HepG2 (cell line): ENCODE results near the gene LGALS1. TPM values are rescaled to one million over a fixed set of nuclear protein-coding genes. Genes with fewer than 3 reads are reported as not detected.
A peak's percentile ranks its signal among the peaks of the same experiment; 100 is the strongest.

Experiments used
- CREB1 ChIP-seq, 2 experiments: fragments of 450-650 bp in 1 of 2; IDR thresholded peaks; 2 replicates each; pipeline ENCODE4 v1.6.1; 2016 to 2017; ENCODE audit warnings: control low read depth in 1 of 2, mild to moderate bottlenecking in 1 of 2, missing compliant biosample characterization in 1 of 2, missing genetic modification characterization in 1 of 2
- ELF3 ChIP-seq: IDR thresholded peaks from 2 replicates; pipeline ENCODE4 v1.6.1; 2016; ENCODE audit warnings: missing genetic modification reagents, missing compliant biosample characterization
- FIP1L1 ChIP-seq: fragments of 200-400 bp; formaldehyde crosslinking; IDR thresholded peaks from 2 replicates; pipeline ENCODE4 v1.6.1; 2018; ENCODE audit warnings: low read depth, mild to moderate bottlenecking, low read length, moderate library complexity, borderline replicate concordance; ENCODE audit not compliant: insufficient read depth
- FLYWCH1 ChIP-seq: sonication (generic); formaldehyde crosslinking; IDR thresholded peaks from 2 replicates; pipeline ENCODE4 v1.8.1; 2023; ENCODE audit warnings: mild to moderate bottlenecking, missing genetic modification reagents
- HDAC2 ChIP-seq: sonication (generic); formaldehyde crosslinking; IDR thresholded peaks from 2 replicates; pipeline ENCODE4 v1.4.0; 2020; ENCODE audit warnings: missing genetic modification reagents
- KAT8 ChIP-seq: IDR thresholded peaks from 2 replicates; pipeline ENCODE4 v1.6.1; 2016; ENCODE audit warnings: missing genetic modification reagents, missing compliant biosample characterization
- PAF1 ChIP-seq: IDR thresholded peaks from 2 replicates; pipeline ENCODE4 v1.6.1; 2016; ENCODE audit warnings: missing genetic modification reagents, missing compliant biosample characterization
- PAWR ChIP-seq: sonication (generic); formaldehyde crosslinking; IDR thresholded peaks from 2 replicates; pipeline ENCODE4 v1.4.0; 2020; ENCODE audit warnings: missing genetic modification reagents, mild to moderate bottlenecking, borderline replicate concordance
- POGZ ChIP-seq: sonication (generic); formaldehyde crosslinking; IDR thresholded peaks from 2 replicates; pipeline ENCODE4 v1.4.0; 2020; ENCODE audit warnings: mild to moderate bottlenecking, missing genetic modification reagents
- PRPF4 ChIP-seq: fragments of 200-400 bp; formaldehyde crosslinking; IDR thresholded peaks from 2 replicates; pipeline ENCODE4 v1.6.1; 2016; ENCODE audit warnings: low read length, low read depth; ENCODE audit not compliant: poor library complexity, severe bottlenecking
- RFX1 ChIP-seq: fragments of 450-650 bp; IDR thresholded peaks from 2 replicates; pipeline ENCODE4 v1.6.1; 2017
- SIN3B ChIP-seq: fragments of 150-350 bp; IDR thresholded peaks from 2 replicates; pipeline ENCODE4 v1.6.1; 2014; ENCODE audit warnings: low read length
- ZNF180 ChIP-seq: sonication (generic); formaldehyde crosslinking; IDR thresholded peaks from 2 replicates; pipeline ENCODE4 v1.4.0; 2020; ENCODE audit warnings: low read depth, missing genetic modification reagents, borderline replicate concordance
- ZNF431 ChIP-seq: sonication (generic); formaldehyde crosslinking; IDR thresholded peaks from 2 replicates; pipeline ENCODE4 v1.9.0; 2022; ENCODE audit warnings: missing genetic modification reagents, low read depth, mild to moderate bottlenecking, borderline replicate concordance
- ZNF468 ChIP-seq: sonication (generic); formaldehyde crosslinking; IDR thresholded peaks from 2 replicates; pipeline ENCODE4 v1.8.0; 2022; ENCODE audit warnings: mild to moderate bottlenecking, moderate library complexity, missing genetic modification reagents
- ZNF614 ChIP-seq: IDR thresholded peaks from 2 replicates; pipeline ENCODE4 v1.6.1; 2018; ENCODE audit warnings: missing biosample characterization, missing genetic modification reagents, inconsistent platforms, borderline replicate concordance
- ZNF737 ChIP-seq: sonication (generic); formaldehyde crosslinking; IDR thresholded peaks from 2 replicates; pipeline ENCODE4 v1.5.0; 2020; ENCODE audit warnings: missing genetic modification reagents, mild to moderate bottlenecking, borderline replicate concordance
- ZNF782 ChIP-seq: sonication (generic); formaldehyde crosslinking; IDR thresholded peaks from 2 replicates; pipeline ENCODE4 v1.4.0; 2020; ENCODE audit warnings: missing genetic modification reagents, mild to moderate bottlenecking, borderline replicate concordance
- polyA plus RNA-seq, 8 experiments: library from polyadenylated mRNA; depleted of rRNA in 3 of 8; stranded (reverse) in 7 of 8; unstranded in 1 of 8; fragments of >200 nt; fragmentation: Illumina TruSeq in 4 of 8; extraction: Trizol in 4 of 8; gene quantifications; 2 replicates each; pipeline versions ENCODE4 v1.2.1 to v1.2.3, GENCODE V29; 2011 to 2016; ENCODE audit warnings: low read depth in 4 of 8, missing spikeins in 1 of 8, mixed read lengths in 1 of 8; ENCODE audit not compliant: insufficient read depth in 1 of 8
- total RNA-seq, 5 experiments: library from RNA; depleted of rRNA; stranded (reverse); fragments of >200 nt; fragmentation: Illumina TruSeq; extraction: Trizol; gene quantifications; 2 replicates each; pipeline ENCODE4 v1.2.3, GENCODE V29; 2016; ENCODE audit warnings: low read depth in 1 of 5
- TF ChIP-seq, protein P1 (sequence below): sonication (generic); formaldehyde crosslinking; conservative IDR thresholded peaks from 2 replicates; pipeline ENCODE4 v1.4.0; 2020; ENCODE audit warnings: missing genetic modification reagents
- TF ChIP-seq, protein P2 (sequence below): sonication (generic); formaldehyde crosslinking; IDR thresholded peaks from 2 replicates; pipeline ENCODE4 v1.4.0; 2020; ENCODE audit warnings: missing genetic modification reagents, mild to moderate bottlenecking, borderline replicate concordance
- TF ChIP-seq, protein P3 (sequence below): sonication (generic); formaldehyde crosslinking; IDR thresholded peaks from 2 replicates; pipeline ENCODE4 v1.8.0; 2022; ENCODE audit warnings: missing genetic modification reagents, low read depth, mild to moderate bottlenecking, borderline replicate concordance
- TF ChIP-seq, protein P4 (sequence below): sonication (generic); formaldehyde crosslinking; conservative IDR thresholded peaks from 2 replicates; pipeline ENCODE4 v1.4.0; 2020; ENCODE audit warnings: missing genetic modification reagents

Gene LGALS1
- total and polyA plus RNA-seq, 2 of the 13 experiments (the other 11 are each of a cell fraction or from before 2014, with no cell fraction given) = 103 to 858 TPM

DNA sequence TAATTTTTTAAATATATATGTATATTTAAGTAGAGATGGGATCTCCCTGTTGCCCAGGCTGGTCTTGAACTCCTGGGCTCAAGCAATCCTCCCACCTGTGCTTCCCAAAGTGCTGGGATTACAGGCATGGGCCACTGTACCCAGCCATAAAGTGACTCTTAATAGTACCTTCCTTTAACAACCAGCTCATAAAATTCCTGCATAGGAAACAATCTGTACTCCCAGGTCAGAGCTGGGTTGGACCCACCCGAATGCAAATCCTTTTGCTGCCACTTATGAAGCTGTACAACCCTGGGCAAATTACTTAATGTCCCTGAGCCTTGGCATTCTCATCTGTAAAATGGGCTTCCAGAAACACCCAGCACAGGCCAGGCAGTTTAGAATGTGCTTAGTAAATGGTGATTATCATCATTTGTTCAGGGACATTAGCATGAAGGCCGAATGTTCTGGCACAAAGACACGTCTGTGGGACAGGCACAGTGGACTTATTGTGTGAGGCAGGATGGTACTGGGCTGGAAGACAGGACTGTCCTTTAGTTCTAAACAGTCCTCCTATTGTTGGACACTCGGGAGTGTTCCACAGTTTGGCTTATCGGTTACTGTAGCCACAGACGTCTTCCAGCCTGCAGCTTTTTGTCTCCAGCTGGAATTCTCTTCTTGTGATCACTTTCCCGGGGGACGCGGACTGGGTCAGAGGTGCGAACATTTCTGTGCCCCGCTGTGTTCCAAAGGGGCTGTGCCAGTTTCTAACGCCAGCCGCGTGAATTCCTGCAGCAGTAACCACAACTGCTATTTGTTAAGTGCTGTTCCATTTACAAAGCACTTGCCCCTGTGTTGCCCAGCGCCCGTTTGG lies 11.0 kb upstream of the LGALS1 start (continued):
- TF ChIP-seq FIP1L1 (no peak), CREB1 (IDR thresholded peaks at IDR 0.05) (no peak), CREB1 (CRISPR knock-in tag; IDR thresholded peaks at IDR 0.05) (no peak), ZNF737 (CRISPR knock-in tag) (no peak), ZNF431 (CRISPR knock-in tag) (no peak), KAT8 (CRISPR knock-in tag) (no peak), HDAC2 (CRISPR knock-in tag) (0 out of 2 replicates have a peak, but pooled peaks have one; percentile 20), PAF1 (CRISPR knock-in tag) (no peak), ZNF614 (CRISPR knock-in tag) (no peak), POGZ (CRISPR knock-in tag) (no peak), SIN3B (no peak), ZNF180 (CRISPR knock-in tag) (no peak), ZNF468 (no peak), PAWR (CRISPR knock-in tag) (no peak), PRPF4 (peak; percentile 53), RFX1 (no peak), ELF3 (CRISPR knock-in tag) (no peak), ZNF782 (CRISPR knock-in tag) (no peak), FLYWCH1 (CRISPR knock-in tag) (no peak)
- TF ChIP-seq, protein P1, sequence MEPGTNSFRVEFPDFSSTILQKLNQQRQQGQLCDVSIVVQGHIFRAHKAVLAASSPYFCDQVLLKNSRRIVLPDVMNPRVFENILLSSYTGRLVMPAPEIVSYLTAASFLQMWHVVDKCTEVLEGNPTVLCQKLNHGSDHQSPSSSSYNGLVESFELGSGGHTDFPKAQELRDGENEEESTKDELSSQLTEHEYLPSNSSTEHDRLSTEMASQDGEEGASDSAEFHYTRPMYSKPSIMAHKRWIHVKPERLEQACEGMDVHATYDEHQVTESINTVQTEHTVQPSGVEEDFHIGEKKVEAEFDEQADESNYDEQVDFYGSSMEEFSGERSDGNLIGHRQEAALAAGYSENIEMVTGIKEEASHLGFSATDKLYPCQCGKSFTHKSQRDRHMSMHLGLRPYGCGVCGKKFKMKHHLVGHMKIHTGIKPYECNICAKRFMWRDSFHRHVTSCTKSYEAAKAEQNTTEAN (CRISPR knock-in tag) = no peak
- TF ChIP-seq, protein P2, sequence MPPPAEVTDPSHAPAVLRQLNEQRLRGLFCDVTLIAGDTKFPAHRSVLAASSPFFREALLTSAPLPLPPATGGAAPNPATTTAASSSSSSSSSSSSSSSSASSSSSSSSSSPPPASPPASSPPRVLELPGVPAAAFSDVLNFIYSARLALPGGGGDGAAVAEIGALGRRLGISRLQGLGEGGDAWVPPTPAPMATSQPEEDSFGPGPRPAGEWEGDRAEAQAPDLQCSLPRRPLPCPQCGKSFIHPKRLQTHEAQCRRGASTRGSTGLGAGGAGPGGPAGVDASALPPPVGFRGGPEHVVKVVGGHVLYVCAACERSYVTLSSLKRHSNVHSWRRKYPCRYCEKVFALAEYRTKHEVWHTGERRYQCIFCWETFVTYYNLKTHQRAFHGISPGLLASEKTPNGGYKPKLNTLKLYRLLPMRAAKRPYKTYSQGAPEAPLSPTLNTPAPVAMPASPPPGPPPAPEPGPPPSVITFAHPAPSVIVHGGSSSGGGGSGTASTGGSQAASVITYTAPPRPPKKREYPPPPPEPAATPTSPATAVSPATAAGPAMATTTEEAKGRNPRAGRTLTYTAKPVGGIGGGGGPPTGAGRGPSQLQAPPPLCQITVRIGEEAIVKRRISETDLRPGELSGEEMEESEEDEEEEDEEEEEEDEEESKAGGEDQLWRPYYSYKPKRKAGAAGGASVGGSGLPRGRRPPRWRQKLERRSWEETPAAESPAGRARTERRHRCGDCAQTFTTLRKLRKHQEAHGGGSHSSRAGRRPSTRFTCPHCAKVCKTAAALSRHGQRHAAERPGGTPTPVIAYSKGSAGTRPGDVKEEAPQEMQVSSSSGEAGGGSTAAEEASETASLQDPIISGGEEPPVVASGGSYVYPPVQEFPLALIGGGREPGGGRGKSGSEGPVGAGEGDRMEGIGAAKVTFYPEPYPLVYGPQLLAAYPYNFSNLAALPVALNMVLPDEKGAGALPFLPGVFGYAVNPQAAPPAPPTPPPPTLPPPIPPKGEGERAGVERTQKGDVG = 0 out of 2 replicates have a peak, but pooled peaks have one; percentile 39
- TF ChIP-seq, protein P3, sequence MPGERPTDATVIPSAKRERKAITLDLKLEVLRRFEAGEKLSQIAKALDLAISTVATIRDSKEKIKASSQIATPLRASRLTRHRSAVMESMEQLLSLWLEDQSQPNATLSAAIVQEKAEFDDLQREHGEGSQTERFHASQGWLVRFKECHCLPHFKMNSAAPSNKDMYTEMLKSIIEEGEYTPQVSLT (CRISPR knock-in tag) = no peak
- TF ChIP-seq, protein P4, sequence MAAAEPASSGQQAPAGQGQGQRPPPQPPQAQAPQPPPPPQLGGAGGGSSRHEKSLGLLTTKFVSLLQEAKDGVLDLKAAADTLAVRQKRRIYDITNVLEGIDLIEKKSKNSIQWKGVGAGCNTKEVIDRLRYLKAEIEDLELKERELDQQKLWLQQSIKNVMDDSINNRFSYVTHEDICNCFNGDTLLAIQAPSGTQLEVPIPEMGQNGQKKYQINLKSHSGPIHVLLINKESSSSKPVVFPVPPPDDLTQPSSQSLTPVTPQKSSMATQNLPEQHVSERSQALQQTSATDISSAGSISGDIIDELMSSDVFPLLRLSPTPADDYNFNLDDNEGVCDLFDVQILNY (CRISPR knock-in tag) = no peak
